ENCODE measurements around the gene CELF6.

The CELF6 gene

GRCh38 chr15:72358650-72359171 is 38.8 kb upstream of the CELF6 start:
- Histone ChIP-seq H3K27ac (ENCODE audit: poor library complexity, severe bottlenecking) (peak overlapping the region; percentile 19), H3K27me3 (ENCODE audit: insufficient read depth, poor library complexity, severe bottlenecking) (no peaks in the 10 kb centered on the region), H3K4me1 (ENCODE audit: insufficient read depth, poor library complexity, severe bottlenecking) (peaks cover 11% of the 10 kb centered on the region), H3K9me3 (ENCODE audit: severe bottlenecking) (no peaks in the 10 kb centered on the region), H3K36me3 (ENCODE audit: low read depth) (no peaks in the 10 kb centered on the region), H3K4me3 (ENCODE audit: severe bottlenecking) (no peak overlapping the region)
- DNase-seq (ENCODE audit: low spot score) = no peak
- peak; percentile 73 for ATAC-seq (ENCODE audit: low read depth)
- TF ChIP-seq CTCF (IDR thresholded peaks at IDR 0.05; ENCODE audit: poor library complexity, severe bottlenecking) = no peak

GRCh38 chr15:72358121-72358520 is 38.2 kb upstream of the CELF6 start:
- DNase-seq (ENCODE audit: low spot score) = no peak
- no peak for ATAC-seq (ENCODE audit: low read depth)
- Histone ChIP-seq H3K27ac (ENCODE audit: poor library complexity, severe bottlenecking) (no peak overlapping the region), H3K9me3 (ENCODE audit: severe bottlenecking) (no peaks in the 10 kb centered on the region), H3K4me3 (ENCODE audit: severe bottlenecking) (no peak overlapping the region), H3K4me1 (ENCODE audit: insufficient read depth, poor library complexity, severe bottlenecking) (peaks cover 11% of the 10 kb centered on the region), H3K36me3 (ENCODE audit: low read depth) (peaks cover 4% of the 10 kb centered on the region), H3K27me3 (ENCODE audit: insufficient read depth, poor library complexity, severe bottlenecking) (no peaks in the 10 kb centered on the region)
- TF ChIP-seq CTCF (IDR thresholded peaks at IDR 0.05; ENCODE audit: poor library complexity, severe bottlenecking) = no peak

- Histone ChIP-seq H3K27me3 (ENCODE audit: insufficient read depth, poor library complexity, severe bottlenecking) (no peaks in the 10 kb centered on the region), H3K27ac (ENCODE audit: poor library complexity, severe bottlenecking) (no peak overlapping the region), H3K36me3 (ENCODE audit: low read depth) (peaks cover 34% of the 10 kb centered on the region), H3K4me1 (ENCODE audit: insufficient read depth, poor library complexity, severe bottlenecking) (peaks cover 11% of the 10 kb centered on the region), H3K4me3 (ENCODE audit: severe bottlenecking) (no peak overlapping the region), H3K9me3 (ENCODE audit: severe bottlenecking) (no peaks in the 10 kb centered on the region)
- TF ChIP-seq CTCF (IDR thresholded peaks at IDR 0.05; ENCODE audit: poor library complexity, severe bottlenecking) = no peak
- ATAC-seq (ENCODE audit: low read depth) = no peak
- no peak for DNase-seq (ENCODE audit: low spot score)
These were observed 34.5 kb upstream of the CELF6 start for GRCh38 chr15:72354496-72354895.

GRCh38 chr15:72353266-72353665 is 33.3 kb upstream of the CELF6 start:
- no peak overlapping the region for H3K27ac ChIP-seq (ENCODE audit: poor library complexity, severe bottlenecking)
- TF ChIP-seq CTCF (IDR thresholded peaks at IDR 0.05; ENCODE audit: poor library complexity, severe bottlenecking) = no peak
- no peaks in the 10 kb centered on the region for H3K27me3 ChIP-seq (ENCODE audit: insufficient read depth, poor library complexity, severe bottlenecking)
- H3K4me3 ChIP-seq (ENCODE audit: severe bottlenecking) = no peak overlapping the region
- peaks cover under 1% of the 10 kb centered on the region for H3K4me1 ChIP-seq (ENCODE audit: insufficient read depth, poor library complexity, severe bottlenecking)
- H3K9me3 ChIP-seq (ENCODE audit: severe bottlenecking) = no peaks in the 10 kb centered on the region
- ATAC-seq (ENCODE audit: low read depth) (no peak), DNase-seq (ENCODE audit: low spot score) (no peak)
- peaks cover 46% of the 10 kb centered on the region for H3K36me3 ChIP-seq (ENCODE audit: low read depth)

- Histone ChIP-seq H3K27me3 (ENCODE audit: insufficient read depth, poor library complexity, severe bottlenecking) (no peaks in the 10 kb centered on the region), H3K9me3 (ENCODE audit: severe bottlenecking) (no peaks in the 10 kb centered on the region), H3K4me1 (ENCODE audit: insufficient read depth, poor library complexity, severe bottlenecking) (no peaks in the 10 kb centered on the region), H3K36me3 (ENCODE audit: low read depth) (peaks cover 44% of the 10 kb centered on the region), H3K4me3 (ENCODE audit: severe bottlenecking) (no peak overlapping the region), H3K27ac (ENCODE audit: poor library complexity, severe bottlenecking) (no peak overlapping the region)
- TF ChIP-seq CTCF (IDR thresholded peaks at IDR 0.05; ENCODE audit: poor library complexity, severe bottlenecking) = no peak
- no peak for ATAC-seq (ENCODE audit: low read depth)
- no peak for DNase-seq (ENCODE audit: low spot score)
These were observed 25.8 kb upstream of the CELF6 start for GRCh38 chr15:72345806-72346205.
